H1 (cell line): ENCODE data around the gene COL6A3. TPM values are rescaled to one million over a fixed set of nuclear protein-coding genes. Genes with fewer than 3 reads are reported as not detected.

Experiments
- BACH1 ChIP-seq: IDR thresholded peaks from 2 replicates; pipeline ENCODE4 v1.6.1; 2012; ENCODE audit warnings: low read length, improper control_type of control experiment
- CBX5 ChIP-seq: fragments of 300-800, 300-1000 bp; sonication (generic); IDR thresholded peaks from 2 replicates; pipeline ENCODE4 v1.7.1; 2016; ENCODE audit warnings: antibody characterized with exemption, low read length, low read depth
- JUND ChIP-seq: IDR thresholded peaks from 2 replicates; pipeline ENCODE4 v1.6.1; 2011; ENCODE audit warnings: mild to moderate bottlenecking, improper control_type of control experiment, low read length
- POLR2A ChIP-seq, 2 experiments: IDR thresholded peaks; 1 replicate in 1 of 2; 2 replicates in 1 of 2; pipeline ENCODE4 v1.6.1; 2011; ENCODE audit warnings: low read depth in 2 of 2, low read length in 2 of 2, mild to moderate bottlenecking in 2 of 2; ENCODE audit errors: control extremely low read depth in 1 of 2
- SP2 ChIP-seq: IDR thresholded peaks from 2 replicates; pipeline ENCODE4 v1.6.1; 2012; ENCODE audit warnings: mild to moderate bottlenecking, low read length, inconsistent platforms
- polyA plus RNA-seq, 7 experiments: library from polyadenylated mRNA; depleted of rRNA in 3 of 7; stranded (reverse) in 5 of 7; unstranded in 2 of 7; fragments of >200 nt in 5 of 7; fragments of 200-250 nt in 2 of 7; gene quantifications; 1 replicate in 5 of 7; 2 replicates in 1 of 7; 4 replicates in 1 of 7; pipeline versions ENCODE4 v1.2.1 to v1.2.3, GENCODE V29; 2011 to 2013; ENCODE audit warnings: missing spikeins in 2 of 7, mixed read lengths in 2 of 7
- total RNA-seq: library from RNA; stranded (reverse); fragmentation: NEBNext Ultra II Directional; extraction: Animal tissue kit (Norgen Biotek cat#: 25700); gene quantifications from 2 replicates; pipeline ENCODE4 v1.2.1, GENCODE V29; 2021

Gene COL6A3
- total and polyA plus RNA-seq, 2 of the 8 experiments (the other 6 are each of a cell fraction or from before 2014, with no cell fraction given): 1.2 to 3.4 TPM

DNA sequence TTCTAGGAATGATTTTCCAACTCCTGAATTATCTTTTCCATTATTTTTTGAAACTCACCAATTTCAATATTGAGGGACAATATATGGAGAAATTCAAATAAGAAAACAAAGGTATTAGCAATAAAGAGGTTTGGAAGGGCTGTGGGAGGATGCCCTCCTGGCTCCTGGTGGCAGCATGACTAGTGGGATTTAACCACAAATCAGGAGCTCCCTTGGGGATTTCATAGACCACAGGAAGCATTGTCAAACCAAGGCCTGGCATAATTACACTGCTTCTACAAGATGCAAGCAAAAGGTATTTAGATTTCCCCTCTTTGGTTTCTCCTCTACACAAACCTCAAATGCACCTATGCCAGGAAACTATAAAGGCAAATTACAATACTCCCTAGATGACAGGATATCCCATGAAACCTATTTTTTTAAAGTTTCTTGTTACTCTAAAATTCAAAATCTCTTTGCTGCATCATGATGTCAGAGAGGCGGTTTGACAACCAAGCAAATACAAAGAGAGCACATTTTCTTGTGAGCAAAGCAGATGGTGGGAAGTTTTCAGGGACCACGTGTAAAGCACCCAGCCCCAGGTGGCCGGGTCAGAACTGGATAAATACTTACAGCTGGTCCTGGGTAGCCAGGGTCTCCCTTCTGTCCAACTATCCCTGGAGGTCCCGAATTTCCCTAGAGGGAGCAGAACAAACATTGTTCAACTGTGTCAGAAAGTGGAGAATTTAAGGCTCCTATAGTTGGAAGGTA, 67.9 kb downstream of the COL6A3 start (continued):
- TF ChIP-seq SP2: no peak
- TF ChIP-seq CBX5: no peak
- TF ChIP-seq POLR2A (IDR thresholded peaks at IDR 0.05; ENCODE audit: control extremely low read depth in 1 of 2, low read depth in 2 of 2, low read length in 2 of 2): no peak
- no peak for TF ChIP-seq JUND
- no peak for TF ChIP-seq BACH1
